Coronary artery (tissue), 2 donors: ENCODE results near the gene ICA1.

Experiments
- DNase-seq: peaks from one replicate; pipeline ENCODE4 v3.0.0-alpha.2; 2017; ENCODE audit warnings: low spot score
- H3K27ac ChIP-seq, 2 donors: fragments of 200-600 bp; sonication (generic); one replicate each; pipeline ENCODE4 v1.5.1; 2016 to 2019
- H3K4me3 ChIP-seq: fragments of 200-600 bp; sonication (generic); 2 replicates; pipeline ENCODE4 v1.5.1; 2016; ENCODE audit warnings: mild to moderate bottlenecking, moderate library complexity
- CTCF ChIP-seq: fragments of 200-600 bp; sonication (generic); IDR thresholded peaks from one replicate; pipeline ENCODE4 v1.5.1; 2019; ENCODE audit warnings: antibody characterized with exemption

ICA1 gene

GRCh38 chr7:8126601-8127167, 135.3 kb downstream of the ICA1 start:
- H3K27ac ChIP-seq: no peak overlapping the region
- DNase-seq: no peak
- no peak for TF ChIP-seq CTCF
- H3K4me3 ChIP-seq: no peak overlapping the region

GRCh38 chr7:8125680-8126444, 136.1 kb downstream of the ICA1 start:
- no peak for TF ChIP-seq CTCF
- H3K27ac ChIP-seq: no peak overlapping the region
- DNase-seq: no peak

DNA sequence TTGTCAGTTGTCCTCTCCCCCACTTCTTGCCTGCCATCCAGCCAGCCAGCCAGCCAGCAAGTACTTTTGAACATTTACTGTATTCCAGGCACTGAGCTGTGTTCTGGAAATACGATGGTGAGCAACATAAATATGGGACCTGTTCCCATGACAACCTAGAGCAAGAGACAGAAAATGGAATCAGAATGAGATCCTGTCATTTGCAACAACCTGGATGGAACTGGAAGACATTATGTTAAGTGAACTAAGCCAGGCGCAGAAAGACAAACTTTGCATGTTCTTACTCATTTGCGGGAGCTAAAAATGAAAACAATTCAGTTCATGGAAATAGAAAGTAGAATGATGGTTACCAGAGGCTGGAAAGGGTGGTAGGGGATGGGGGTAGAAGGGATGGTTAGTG, 140.7 kb downstream of the ICA1 start:
- Histone ChIP-seq H3K4me3 (no peak overlapping the region), H3K27ac (no peak overlapping the region)
- no peak for TF ChIP-seq CTCF
- DNase-seq: no peak

More at GRCh38 chr7:8125680-8126444, 136.1 kb downstream of the ICA1 start:
- H3K4me3 ChIP-seq: no peak overlapping the region

DNA sequence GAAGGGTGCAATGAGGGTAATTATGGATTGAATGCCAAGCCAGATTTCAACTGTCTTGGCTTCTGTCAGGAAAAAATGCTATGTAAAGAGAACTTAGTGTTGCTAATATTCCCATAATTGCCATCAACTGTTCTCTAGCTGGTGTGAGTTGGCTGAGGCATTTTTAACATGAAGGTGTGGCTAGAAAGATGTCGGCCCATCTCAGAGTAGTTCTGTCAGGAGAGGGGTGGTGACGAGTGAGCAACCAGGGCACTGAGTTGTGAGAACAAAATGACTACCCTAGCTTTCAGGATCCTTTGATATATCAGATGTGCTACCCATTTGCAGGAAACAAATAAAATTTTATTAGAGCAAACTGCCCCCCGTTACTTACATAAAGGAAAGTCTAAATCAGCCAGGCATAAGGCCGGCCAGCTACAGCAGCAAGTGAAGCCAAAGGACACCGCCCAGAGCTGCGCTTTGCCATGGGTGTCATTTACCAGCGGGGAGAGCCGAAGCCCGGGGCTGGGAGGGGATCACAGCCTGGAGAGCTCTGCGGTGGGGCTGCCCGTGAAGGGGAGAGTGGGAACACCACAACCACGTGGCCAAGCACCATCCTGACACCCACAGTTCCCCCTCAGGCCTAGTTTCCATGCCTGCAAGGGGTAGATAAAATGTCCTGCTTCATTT, 141.4 kb downstream of the ICA1 start:
- Histone ChIP-seq H3K27ac (no peak overlapping the region), H3K4me3 (no peak overlapping the region)
- no peak for DNase-seq
- TF ChIP-seq CTCF: no peak

GRCh38 chr7:8119262-8119661, 142.7 kb downstream of the ICA1 start:
- Histone ChIP-seq H3K4me3 (no peak overlapping the region), H3K27ac (no peak overlapping the region)
- no peak for TF ChIP-seq CTCF
- no peak for DNase-seq

GRCh38 chr7:8117195-8117594, 144.8 kb downstream of the ICA1 start:
- Histone ChIP-seq H3K4me3 (no peak overlapping the region), H3K27ac (no peak overlapping the region)
- DNase-seq: no peak
- TF ChIP-seq CTCF: no peak
